ENCODE results near the gene PARS2. TPM values are rescaled to one million over a fixed set of nuclear protein-coding genes. Genes with fewer than 3 reads are reported as not detected.

The PARS2 gene
- total RNA-seq, 1 donor from 2014 or later: 4.0 TPM

DNA sequence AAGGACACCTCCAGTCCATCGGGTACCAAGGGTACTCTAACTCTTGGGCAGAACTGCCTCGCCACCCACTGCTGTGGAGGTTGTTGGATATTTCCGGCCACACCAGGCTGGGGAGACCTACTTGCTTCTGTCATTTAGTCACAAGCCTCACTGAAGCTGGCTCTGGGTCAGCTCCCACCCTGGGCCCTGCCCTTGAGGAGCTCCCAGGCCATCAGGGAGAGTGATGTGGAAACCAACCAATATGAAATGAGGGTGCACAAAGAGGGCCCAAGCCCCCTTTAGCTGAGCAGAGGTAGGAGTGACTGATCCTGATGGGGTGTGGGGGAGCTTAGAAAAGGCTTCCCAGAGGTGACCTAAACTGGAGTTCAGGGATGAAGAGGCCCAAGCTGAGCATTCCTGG lies 19.6 kb downstream of the PARS2 start:
- ATAC-seq: no peak
- DNase-seq: no peak
- intact Hi-C loops (cut with micrococcal nuclease): no loop called here

DNA sequence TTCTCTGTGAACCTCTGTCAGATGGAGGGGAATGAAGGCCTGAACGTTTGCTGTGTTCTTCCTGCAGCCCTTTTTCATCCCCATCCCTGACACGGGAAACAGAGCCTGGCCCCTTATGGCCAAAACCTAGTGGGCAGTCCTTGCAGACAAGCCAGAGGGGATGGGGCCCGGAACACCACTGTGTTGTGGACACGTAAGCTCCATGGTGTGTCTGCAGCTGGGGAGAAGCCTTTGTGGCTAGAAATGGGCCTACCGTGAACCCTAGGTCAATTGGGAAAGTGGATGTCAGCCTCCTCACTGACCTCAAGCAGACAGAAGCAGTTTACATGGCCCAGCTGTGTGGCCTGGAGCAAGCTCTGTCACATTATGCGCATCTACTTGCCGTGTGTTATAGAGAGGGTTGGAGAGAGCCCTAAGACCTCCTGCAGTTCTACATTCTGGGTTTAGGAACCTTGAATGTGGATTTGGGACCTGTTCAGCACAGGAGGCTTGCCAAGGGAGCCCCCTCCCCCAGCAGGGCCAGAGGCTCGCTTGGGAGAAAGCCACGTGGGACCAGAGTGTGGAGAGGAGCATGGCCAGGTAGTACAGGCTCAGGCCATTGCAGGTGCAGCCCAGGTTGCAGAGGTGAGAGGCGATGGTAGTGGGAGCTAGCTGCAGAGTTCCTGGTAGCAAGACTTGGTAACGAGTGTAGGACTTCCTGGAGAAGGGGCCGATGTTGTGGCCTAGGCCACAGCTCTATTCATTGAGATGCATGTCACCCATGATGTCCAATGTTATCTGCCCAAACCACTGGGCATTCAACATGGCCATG lies 20.7 kb downstream of the PARS2 start:
- DNase-seq (no peak), ATAC-seq (peak; percentile 54)
- intact Hi-C loops (cut with micrococcal nuclease): no loop called here

DNA sequence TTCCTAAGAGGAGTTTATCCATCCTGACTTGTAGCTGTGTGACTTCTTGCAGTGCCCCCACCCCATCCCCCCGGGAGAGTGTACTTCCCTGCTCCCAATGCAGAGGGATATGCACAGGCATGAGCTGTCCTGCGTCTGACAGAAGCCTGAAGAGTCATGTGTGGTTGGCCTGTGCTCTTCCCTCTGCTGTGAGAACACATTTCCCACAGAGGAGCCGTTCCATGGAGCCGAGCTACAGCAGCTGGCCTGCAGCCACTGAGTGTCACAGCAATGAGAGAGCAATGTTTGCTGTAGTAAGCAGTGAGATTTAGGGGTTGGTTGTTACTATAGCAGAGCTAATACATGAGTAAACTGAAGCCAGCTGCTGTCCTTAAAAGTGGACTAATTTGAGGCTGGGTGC lies 22.0 kb downstream of the PARS2 start:
- intact Hi-C loops (cut with micrococcal nuclease): no loop called here
- ATAC-seq: peak; percentile 25
- no peak for DNase-seq

DNA sequence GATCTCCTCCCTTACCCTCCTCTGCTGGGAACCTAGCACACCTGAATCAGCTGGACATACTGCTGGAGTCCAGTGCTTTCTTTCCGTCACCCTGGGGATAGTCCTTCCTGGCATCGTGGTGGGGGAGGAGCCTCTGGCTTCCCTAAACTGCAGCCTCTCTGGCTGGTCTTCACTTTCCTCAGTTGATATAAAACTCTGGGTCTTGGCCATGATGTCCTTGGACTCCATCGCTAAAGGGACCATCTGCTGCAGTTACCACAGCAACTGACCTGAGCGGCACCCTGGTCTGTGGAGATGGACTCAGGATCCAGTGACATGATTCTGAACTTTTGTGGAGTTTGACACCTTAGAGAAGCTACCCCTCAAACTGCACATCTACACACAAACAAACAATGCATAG lies 22.8 kb downstream of the PARS2 start:
- intact Hi-C loops (cut with micrococcal nuclease): no loop called here
- ATAC-seq (no peak), DNase-seq (no peak)

DNA sequence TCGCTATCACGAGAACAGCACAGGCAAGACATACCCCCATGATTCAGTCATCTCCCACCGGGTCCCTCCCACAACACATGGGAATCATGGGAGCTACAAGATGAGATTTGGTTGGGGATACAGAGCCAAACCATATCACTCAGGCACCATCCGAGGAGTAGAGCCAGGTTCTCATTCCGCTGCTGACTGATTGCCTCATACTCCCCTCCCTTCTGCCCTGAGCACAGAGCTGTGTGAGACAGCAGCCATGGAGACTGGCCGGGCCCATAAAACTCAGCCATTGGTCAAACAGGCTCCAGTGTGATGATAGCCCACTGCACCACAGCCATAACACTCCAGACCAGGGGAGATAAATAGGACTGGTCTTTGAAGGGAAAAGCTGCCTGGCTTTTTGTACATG lies 26.1 kb downstream of the PARS2 start:
- DNase-seq: no peak
- intact Hi-C loops (cut with micrococcal nuclease): no loop called here

DNA sequence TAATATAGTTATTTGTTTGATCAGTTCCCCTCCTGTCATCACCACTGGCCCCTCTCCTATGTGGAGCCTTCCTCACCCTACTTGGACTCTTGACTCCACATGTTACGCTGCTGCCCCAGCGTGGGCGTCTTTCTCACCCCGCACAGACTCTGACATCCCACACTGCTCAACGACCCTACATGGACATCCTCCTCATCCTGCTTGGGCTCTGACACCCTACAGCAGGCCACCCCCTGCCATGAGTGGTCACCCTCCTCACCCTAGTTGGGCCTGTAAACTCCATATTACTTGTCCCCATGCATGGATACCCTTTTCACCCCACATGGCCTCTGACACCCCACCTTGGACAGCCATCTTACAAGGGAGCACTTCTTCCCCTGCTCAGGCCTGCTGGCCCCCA lies 27.6 kb downstream of the PARS2 start:
- intact Hi-C loops (cut with micrococcal nuclease): no loop called here
- DNase-seq (no peak), ATAC-seq (no peak)

More for the DNA sequence above, 26.1 kb downstream of the PARS2 start:
- ATAC-seq: no peak

GRCh38 chr1:54728027-54728426 lies 36.3 kb downstream of the PARS2 start:
- intact Hi-C loops (cut with micrococcal nuclease): no loop called here
- no peak for DNase-seq
- ATAC-seq: no peak

DNA sequence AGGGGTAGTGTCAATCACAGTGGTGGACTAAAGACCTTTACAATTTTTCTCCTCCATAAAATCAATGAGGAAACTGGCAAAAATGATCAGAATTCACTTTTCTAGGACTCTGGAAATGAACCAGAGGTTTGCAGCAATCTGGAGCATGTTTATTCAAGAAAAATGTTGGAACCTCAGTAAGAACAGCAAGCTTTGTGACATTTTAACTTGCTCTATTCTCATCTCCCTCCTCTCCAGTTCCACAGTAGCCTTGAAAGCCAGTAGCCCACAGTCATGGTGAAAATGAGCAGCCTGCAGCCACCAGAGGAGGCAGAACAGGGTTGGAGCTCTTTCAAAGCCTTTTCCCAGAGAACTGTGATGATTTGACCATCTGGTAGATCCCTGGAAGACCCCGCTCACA lies 39.6 kb downstream of the PARS2 start:
- DNase-seq: no peak
- ATAC-seq: no peak
- intact Hi-C loops (cut with micrococcal nuclease): no loop called here

DNA sequence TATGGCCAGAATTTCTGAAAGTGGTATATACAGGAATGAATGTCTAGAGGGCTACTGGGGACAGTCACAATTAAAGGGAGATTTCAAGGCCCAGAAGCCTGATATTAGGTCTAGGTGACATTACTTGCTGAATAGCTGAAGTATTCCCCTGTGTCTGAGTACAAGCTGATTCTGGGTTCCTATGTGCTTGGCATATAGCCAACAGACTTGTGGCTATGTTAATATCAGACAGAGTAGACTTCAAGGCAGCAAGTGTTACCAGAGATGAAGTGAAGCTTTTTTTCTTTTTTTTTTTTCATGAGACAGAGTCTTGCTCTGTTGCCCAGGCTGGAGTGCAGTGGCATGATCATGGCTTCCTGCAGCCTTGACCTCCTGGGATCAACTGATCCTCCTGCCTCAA lies 40.3 kb downstream of the PARS2 start:
- intact Hi-C loops (cut with micrococcal nuclease): no loop called here
- no peak for ATAC-seq
- no peak for DNase-seq

- ATAC-seq: no peak
- DNase-seq: no peak
- intact Hi-C loops (cut with micrococcal nuclease): no loop called here
Observed at GRCh38 chr1:54721719-54722118, 42.6 kb downstream of the PARS2 start.

- ATAC-seq: no peak
- intact Hi-C loops (cut with micrococcal nuclease): no loop called here
- DNase-seq: no peak
Observed at GRCh38 chr1:54716299-54717047, 47.9 kb downstream of the PARS2 start.

- peak; percentile 91 for DNase-seq
- ATAC-seq: peak; percentile 99
- intact Hi-C loops (cut with micrococcal nuclease): no loop called here
Observed at GRCh38 chr1:54715493-54716298, 48.6 kb downstream of the PARS2 start, which contains the start of gene TTC4. TTC4 (plus strand) TSS chr1:54715861; CDS start chr1:54715909, 48 bp downstream.

- ATAC-seq: peak; percentile 22
- no peak for DNase-seq
Observed at GRCh38 chr1:54714881-54715492, 49.3 kb downstream of the PARS2 start.

GRCh38 chr1:54711536-54711935 lies 52.8 kb downstream of the PARS2 start:
- intact Hi-C loops (cut with micrococcal nuclease): no loop called here
- ATAC-seq (no peak), DNase-seq (no peak)

More at GRCh38 chr1:54714881-54715492, 49.3 kb downstream of the PARS2 start:
- intact Hi-C loops (cut with micrococcal nuclease): no loop called here

DNA sequence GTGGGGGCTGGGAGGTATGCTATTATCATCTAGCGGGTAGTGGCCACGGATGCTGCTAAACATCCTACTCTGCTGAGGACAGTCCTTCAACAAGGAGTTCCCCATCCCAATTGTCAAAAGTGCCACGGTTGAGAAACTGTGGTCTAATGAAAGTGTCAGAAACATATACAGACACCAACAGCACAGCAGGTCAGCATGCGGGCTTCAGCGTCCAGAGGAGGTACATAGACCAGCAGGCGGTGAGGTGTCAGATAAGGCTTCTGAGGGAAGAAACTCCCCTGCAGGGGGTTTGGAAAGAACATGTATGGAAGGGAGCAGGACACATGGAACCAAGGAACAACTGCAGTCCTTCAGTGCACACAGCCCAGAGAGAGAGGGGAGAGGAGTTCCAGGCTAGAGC lies 53.5 kb downstream of the PARS2 start:
- intact Hi-C loops (cut with micrococcal nuclease): no loop called here
- DNase-seq (no peak), ATAC-seq (no peak)

GRCh38 chr1:54710434-54710833 lies 53.9 kb downstream of the PARS2 start:
- ATAC-seq: no peak
- intact Hi-C loops (cut with micrococcal nuclease): no loop called here

DNA sequence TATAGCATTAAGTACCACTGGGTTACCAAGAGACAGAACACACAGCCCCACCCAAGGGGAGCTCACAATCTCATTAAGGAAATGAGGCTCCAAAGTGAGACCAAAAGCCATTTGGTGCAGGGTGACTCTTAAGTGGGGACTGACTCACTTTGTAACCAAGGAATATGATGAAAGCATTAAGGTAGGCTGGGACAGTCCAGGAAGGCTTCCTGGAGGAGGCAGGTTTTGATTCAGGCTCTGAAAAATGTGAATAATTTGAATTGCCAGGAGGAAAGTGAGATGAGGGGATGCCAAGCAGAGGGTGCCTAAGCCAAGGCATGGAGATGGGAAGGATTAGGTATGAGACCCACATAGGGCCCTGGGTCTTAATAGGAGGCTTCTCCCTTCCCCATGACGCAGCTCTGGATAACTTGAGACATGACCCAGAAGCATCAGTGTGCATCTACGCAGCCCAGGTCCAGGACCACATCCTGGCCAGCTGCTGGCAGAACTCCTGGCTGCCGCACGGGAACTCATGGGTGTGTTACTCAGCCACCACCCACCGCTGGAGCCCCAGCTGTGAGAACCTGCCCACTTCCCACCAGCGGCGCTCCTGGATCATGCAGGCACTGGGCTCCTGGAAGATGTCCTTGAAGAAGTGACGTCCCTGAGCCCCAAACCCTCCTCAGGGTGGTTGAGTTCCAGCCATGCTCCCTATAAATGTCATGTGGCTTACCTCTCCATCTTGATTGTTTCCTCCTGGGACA lies 54.6 kb downstream of the PARS2 start:
- DNase-seq (no peak), ATAC-seq (no peak)
- intact Hi-C loops (cut with micrococcal nuclease): no loop called here

More at GRCh38 chr1:54710434-54710833, 53.9 kb downstream of the PARS2 start:
- DNase-seq: no peak

DNA sequence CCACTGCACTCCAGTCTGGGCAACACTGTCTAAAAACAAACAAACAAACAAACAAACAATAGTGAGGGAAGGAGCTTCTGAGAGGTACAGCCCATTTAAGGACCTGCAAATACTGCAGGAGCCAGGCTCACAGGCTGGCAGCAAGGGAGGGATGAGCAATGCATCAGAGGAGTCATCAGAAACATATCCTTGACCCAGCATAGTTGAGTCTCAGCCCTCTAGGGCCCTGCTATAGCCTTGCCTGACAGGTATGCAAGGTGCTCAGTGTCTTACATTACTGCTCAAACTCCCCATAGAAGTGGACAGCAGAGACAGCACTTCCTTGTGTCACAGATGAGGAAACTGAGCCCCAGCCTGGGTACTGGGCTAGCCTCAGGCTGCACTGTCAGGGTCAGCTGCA lies 55.9 kb downstream of the PARS2 start:
- ATAC-seq: no peak
- intact Hi-C loops (cut with micrococcal nuclease): no loop called here
- no peak for DNase-seq

All from left ventricle myocardium superior (tissue), 1 donor.